ENCODE results near the gene WDFY1.

WDFY1 gene

DNA sequence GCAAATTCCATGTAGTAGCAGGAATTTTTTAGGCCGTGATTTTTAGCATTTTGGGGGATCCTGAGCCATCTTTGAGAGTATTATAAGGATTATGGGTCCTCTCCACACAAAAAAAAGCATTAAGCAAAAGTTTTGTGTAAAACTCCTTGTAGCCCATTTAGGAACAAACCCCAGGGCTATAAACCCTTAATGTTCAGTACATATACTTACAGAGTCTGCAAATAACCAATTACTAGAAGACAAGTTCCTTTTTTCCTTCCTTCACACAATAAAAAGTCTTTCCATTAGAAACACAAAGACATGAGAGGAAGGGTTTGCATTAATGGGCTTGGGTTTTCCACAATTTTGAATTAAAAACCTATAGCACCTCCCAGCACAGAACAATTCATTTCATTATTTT lies 44.6 kb downstream of the WDFY1 start:
- DNase-seq (ENCODE audit: extremely low read depth, low read depth): no peak
- no peak overlapping the region for H3K4me3 ChIP-seq (replicated peaks; ENCODE audit: low read depth, low read length)
- TF ChIP-seq, protein P1, sequence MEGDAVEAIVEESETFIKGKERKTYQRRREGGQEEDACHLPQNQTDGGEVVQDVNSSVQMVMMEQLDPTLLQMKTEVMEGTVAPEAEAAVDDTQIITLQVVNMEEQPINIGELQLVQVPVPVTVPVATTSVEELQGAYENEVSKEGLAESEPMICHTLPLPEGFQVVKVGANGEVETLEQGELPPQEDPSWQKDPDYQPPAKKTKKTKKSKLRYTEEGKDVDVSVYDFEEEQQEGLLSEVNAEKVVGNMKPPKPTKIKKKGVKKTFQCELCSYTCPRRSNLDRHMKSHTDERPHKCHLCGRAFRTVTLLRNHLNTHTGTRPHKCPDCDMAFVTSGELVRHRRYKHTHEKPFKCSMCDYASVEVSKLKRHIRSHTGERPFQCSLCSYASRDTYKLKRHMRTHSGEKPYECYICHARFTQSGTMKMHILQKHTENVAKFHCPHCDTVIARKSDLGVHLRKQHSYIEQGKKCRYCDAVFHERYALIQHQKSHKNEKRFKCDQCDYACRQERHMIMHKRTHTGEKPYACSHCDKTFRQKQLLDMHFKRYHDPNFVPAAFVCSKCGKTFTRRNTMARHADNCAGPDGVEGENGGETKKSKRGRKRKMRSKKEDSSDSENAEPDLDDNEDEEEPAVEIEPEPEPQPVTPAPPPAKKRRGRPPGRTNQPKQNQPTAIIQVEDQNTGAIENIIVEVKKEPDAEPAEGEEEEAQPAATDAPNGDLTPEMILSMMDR (IDR thresholded peaks at IDR 0.05; ENCODE audit: low read depth, low read length, missing control alignments): no peak

DNA sequence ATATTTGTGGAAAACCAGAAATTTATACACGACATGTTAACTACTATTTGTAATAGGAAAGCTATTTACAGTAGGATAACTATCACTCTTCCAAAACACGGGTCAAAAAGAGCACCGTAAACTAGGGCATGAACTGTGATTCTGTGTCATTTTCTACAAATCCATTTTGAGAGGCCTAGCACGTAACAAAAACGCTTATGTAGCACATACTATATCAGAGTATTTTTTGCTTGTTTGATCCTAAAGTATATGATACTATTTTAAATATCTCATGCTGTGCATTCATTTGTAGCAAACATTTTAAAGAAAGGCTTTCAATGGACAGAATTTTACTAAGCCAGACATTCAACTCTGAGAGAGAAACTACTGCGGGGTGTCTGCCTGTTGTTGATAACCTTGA lies 45.1 kb downstream of the WDFY1 start:
- DNase-seq (ENCODE audit: extremely low read depth, low read depth): no peak
- TF ChIP-seq, protein P1 (IDR thresholded peaks at IDR 0.05; ENCODE audit: low read depth, low read length, missing control alignments): no peak
- H3K4me3 ChIP-seq (replicated peaks; ENCODE audit: low read depth, low read length): no peak overlapping the region

DNA sequence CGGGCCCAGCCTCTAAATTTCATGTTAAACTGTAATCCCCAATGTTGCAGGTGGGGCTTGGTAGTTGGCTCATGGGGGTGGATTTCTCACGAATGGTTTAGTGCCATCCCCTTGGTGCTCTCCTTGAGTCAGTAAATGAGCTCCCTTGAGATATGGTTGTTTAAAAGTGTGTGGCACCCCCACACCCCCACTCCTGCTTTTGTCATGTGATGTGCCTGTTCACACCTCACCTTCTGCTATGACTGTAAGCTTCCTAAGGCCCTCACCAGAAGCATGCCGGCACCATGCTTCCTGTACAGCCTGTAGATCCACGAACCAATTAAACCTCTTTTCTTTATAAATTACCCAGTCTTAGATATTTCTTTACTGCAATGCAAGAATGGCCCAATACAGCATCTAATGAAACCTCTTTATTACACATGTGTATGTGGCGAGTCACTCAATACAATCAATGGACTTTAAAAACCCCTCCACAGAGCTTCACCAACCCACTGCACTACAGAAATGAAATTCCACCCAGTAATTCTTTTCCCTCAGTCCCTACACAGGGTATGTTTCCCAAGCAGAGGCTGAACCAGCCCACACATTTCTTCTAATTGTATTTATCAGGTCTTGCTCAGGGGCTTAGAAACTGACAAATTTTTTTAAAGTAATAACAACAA lies 47.3 kb downstream of the WDFY1 start:
- no peak for DNase-seq (ENCODE audit: extremely low read depth, low read depth)
- H3K4me3 ChIP-seq (replicated peaks; ENCODE audit: low read depth, low read length): no peak overlapping the region
- TF ChIP-seq, protein P1 (IDR thresholded peaks at IDR 0.05; ENCODE audit: low read depth, low read length, missing control alignments): no peak

DNA sequence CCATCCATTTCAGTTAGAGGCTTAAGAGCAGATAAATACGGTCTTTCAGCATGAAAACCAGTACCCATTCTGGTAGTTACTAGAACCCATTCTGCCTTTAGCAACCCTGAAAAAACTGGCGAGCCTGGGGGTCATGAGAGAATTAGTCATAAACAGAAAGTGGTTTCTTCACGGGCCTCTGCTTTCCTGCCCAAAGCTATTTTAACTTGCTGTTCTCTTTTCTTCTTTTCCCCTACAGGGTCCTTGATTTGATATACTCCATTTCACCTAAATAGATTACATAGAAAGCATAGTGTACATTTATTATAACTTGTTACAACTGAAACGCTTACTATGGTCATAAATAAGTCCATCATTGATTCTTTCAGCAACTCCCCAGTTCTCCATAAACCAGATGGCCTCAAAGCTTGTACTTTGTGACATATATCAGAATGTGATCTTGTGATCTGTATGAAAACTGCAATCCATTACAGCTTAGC lies 48.3 kb downstream of the WDFY1 start:
- DNase-seq (ENCODE audit: extremely low read depth, low read depth): no peak
- H3K4me3 ChIP-seq (replicated peaks; ENCODE audit: low read depth, low read length): no peak overlapping the region
- TF ChIP-seq, protein P1 (IDR thresholded peaks at IDR 0.05; ENCODE audit: low read depth, low read length, missing control alignments): no peak

DNA sequence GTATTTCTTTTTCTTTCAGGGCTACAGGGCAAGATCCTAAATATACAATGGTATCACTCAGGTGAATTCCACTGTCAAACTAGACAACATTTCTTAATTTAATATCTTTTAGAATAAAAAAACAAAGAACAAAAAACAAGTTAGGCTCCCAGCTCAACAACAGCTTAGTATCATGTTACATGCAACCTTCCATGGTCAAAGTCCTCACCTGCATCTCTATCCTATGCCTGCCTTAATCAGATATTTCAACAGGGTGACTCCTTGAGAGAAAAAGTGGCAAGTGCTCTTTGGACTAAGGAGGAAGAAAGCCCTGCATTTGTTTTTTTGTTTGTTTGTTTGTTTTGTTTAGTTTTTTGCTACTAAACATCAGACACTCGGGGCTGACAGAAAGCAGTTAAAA lies 50.2 kb downstream of the WDFY1 start:
- H3K4me3 ChIP-seq (replicated peaks; ENCODE audit: low read depth, low read length): no peak overlapping the region
- TF ChIP-seq, protein P1 (IDR thresholded peaks at IDR 0.05; ENCODE audit: low read depth, low read length, missing control alignments): no peak
- DNase-seq (ENCODE audit: extremely low read depth, low read depth): no peak

DNA sequence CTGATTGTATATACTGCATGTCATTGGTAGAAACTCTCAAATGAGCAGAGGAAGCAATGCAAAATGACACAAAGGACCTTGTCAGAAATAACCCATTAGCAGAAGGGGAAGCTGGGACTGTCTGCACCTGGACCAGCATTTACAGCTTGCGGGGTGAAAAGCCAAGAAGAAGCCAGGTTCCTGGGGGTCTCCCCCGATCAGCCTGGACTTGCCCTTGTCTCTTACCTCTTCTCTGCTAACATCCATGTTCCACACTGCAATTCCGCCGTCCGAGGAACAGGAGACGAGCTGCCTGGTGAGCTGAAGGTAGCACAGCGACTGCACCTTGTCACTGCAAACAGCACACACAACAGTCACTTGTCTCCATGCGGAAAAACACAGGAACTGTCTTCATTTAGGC lies 51.1 kb downstream of the WDFY1 start:
- TF ChIP-seq, protein P1 (IDR thresholded peaks at IDR 0.05; ENCODE audit: low read depth, low read length, missing control alignments): no peak
- DNase-seq (ENCODE audit: extremely low read depth, low read depth): no peak
- H3K4me3 ChIP-seq (replicated peaks; ENCODE audit: low read depth, low read length): no peak overlapping the region

DNA sequence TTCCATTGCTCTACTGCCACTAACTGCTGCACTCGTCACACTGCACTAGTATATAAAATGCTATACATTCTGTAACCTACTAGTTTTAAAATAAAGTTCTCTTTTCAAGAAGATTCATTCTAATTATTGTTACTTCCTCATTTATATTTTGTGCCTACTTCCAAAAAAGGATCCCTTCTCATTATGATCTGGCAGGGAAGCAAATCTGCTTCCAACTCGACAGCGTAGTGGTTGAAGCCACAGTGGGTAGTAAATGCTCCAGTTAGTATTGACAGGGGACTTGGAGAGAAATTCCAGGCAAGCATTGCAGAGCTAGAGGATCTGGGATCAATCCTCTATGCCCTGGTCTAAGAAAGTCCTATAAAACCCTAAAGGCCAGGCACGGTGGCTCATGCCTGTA lies 54.4 kb downstream of the WDFY1 start:
- no peak overlapping the region for H3K4me3 ChIP-seq (replicated peaks; ENCODE audit: low read depth, low read length)
- no peak for DNase-seq (ENCODE audit: extremely low read depth, low read depth)
- TF ChIP-seq, protein P1 (IDR thresholded peaks at IDR 0.05; ENCODE audit: low read depth, low read length, missing control alignments): no peak

Measured in HFF-Myc (cell line).